Spleen (tissue), 11 donors: ENCODE measurements around the gene RBM24. TPM values are rescaled to one million over a fixed set of nuclear protein-coding genes. Genes with fewer than 3 reads are reported as not detected.

Source experiments
- DNase-seq: peaks from one replicate; pipeline ENCODE4 v3.0.0-alpha.2; 2020
- H3K27ac ChIP-seq, 8 donors: fragments of 200-600 bp; sonication (generic) in 7 of 8; 1 replicate in 4 of 8; 2 replicates in 4 of 8; pipeline versions ENCODE4 v1.5.0 to v1.8.0; 2016 to 2021; ENCODE audit warnings: inconsistent platforms in 4 of 8, mild to moderate bottlenecking in 4 of 8, moderate library complexity in 1 of 8
- H3K27me3 ChIP-seq, 7 donors: fragments of 200-600 bp; sonication (generic) in 6 of 7; replicated peaks in 1 of 7; 1 replicate in 4 of 7; 2 replicates in 3 of 7; pipeline versions ENCODE4 v1.5.0 to v1.8.0; 2016 to 2021; ENCODE audit warnings: inconsistent platforms in 3 of 7, mild to moderate bottlenecking in 1 of 7
- H3K36me3 ChIP-seq, 6 donors: fragments of 200-600 bp; sonication (generic) in 5 of 6; 1 replicate in 4 of 6; 2 replicates in 2 of 6; pipeline versions ENCODE4 v1.5.0 to v1.8.0; 2016 to 2021; ENCODE audit warnings: inconsistent platforms in 2 of 6
- H3K4me1 ChIP-seq, 6 donors: fragments of 200-600 bp; sonication (generic) in 5 of 6; 1 replicate in 3 of 6; 2 replicates in 3 of 6; pipeline versions ENCODE4 v1.5.0 to v1.8.0; 2016 to 2021; ENCODE audit warnings: inconsistent platforms in 3 of 6
- H3K4me3 ChIP-seq, 8 donors: fragments of 200-600 bp; sonication (generic) in 7 of 8; 1 replicate in 4 of 8; 2 replicates in 4 of 8; pipeline versions ENCODE4 v1.5.0 to v1.8.0; 2016 to 2021; ENCODE audit warnings: inconsistent platforms in 4 of 8, mild to moderate bottlenecking in 4 of 8, moderate library complexity in 2 of 8
- H3K9me3 ChIP-seq, 8 donors: fragments of 200-600 bp; sonication (generic) in 7 of 8; 1 replicate in 4 of 8; 2 replicates in 4 of 8; pipeline versions ENCODE4 v1.5.0 to v1.8.0; 2016 to 2021; ENCODE audit warnings: inconsistent platforms in 4 of 8
- CTCF ChIP-seq, 11 experiments: fragments of 200-600 bp in 7 of 11; fragments of 450-650 bp in 4 of 11; sonication (generic) in 4 of 11; IDR thresholded peaks in 8 of 11; conservative IDR thresholded peaks in 3 of 11; 1 replicate in 7 of 11; 2 replicates in 4 of 11; pipeline versions ENCODE4 v1.4.0 to v1.8.0; 2016 to 2021; ENCODE audit warnings: antibody characterized with exemption in 11 of 11, inconsistent platforms in 4 of 11, mild to moderate bottlenecking in 1 of 11
- POLR2A ChIP-seq, 3 donors: fragments of 450-650 bp; IDR thresholded peaks; one replicate each; pipeline ENCODE4 v1.5.1; 2017; ENCODE audit warnings: antibody characterized with exemption in 3 of 3, mild to moderate bottlenecking in 1 of 3
- POLR2AphosphoS5 ChIP-seq, 3 donors: sonication (generic); formaldehyde crosslinking; IDR thresholded peaks; one replicate each; pipeline ENCODE4 v1.5.1; 2017; ENCODE audit warnings: antibody characterized with exemption in 3 of 3
- WGBS, 5 donors: extraction: QIAGEN DNeasy Blood & Tissue Kit in 3 of 5; methylation state at CpG; one replicate each; pipeline versions ENCODE4 v1.1.5 to v1.1.7; 2013 to 2018; 5-methylcytosine and 5-hydroxymethylcytosine counted together
- intact Hi-C: fragments of 100-400 bp; cut with DNase I; formaldehyde crosslinking; loops from one replicate; pipeline ENCODE4 v1.15.0; 2023; ENCODE audit warnings: low total_unique reads
- polyA plus RNA-seq, 3 donors: library from polyadenylated mRNA; stranded (reverse); fragments of 200-250 nt; gene quantifications; one replicate each; pipeline ENCODE4 v1.2.1, GENCODE V29; 2013
- total RNA-seq, 7 donors: library from RNA; depleted of rRNA in 3 of 7; stranded (reverse); fragments of >200 nt in 3 of 7; fragmentation: NEBNext Ultra II Directional in 4 of 7; extraction: Animal tissue kit (Norgen Biotek cat#: 25700) in 4 of 7; gene quantifications; one replicate each; pipeline versions ENCODE4 v1.1.0 to v1.2.1, GENCODE V29; 2016 to 2021
- donor health status: healthy with polysubstance abuse.
- donor health status: DM: no; HTN: no; CAD: no; lungs with moderate emphysema.
- donor health status: DM: no; HTN: no; CAD: no.
- donor health status: Bipolar disorder and iron deficiency.
- donor health status: healthy.
- donor health status: DM: no; HTN: no; CAD: no.
- donor health status: DM: yes; HTN: yes; CAD: no.

Gene RBM24
- total and polyA plus RNA-seq, 10 donors = 0.33 to 1.8 (median 0.88) TPM

GRCh38 chr6:17258749-17259148 lies 22.4 kb upstream of the RBM24 start:
- TF ChIP-seq POLR2A (IDR thresholded peaks at IDR 0.05) = no peak
- no peak for TF ChIP-seq CTCF (IDR thresholded peaks at IDR 0.05 in 8 of 11, conservative IDR thresholded peaks at IDR 0.05 in 3 of 11)
- no peak for TF ChIP-seq POLR2AphosphoS5 (IDR thresholded peaks at IDR 0.05)
- intact Hi-C loops = no loop called here
- H3K4me3 ChIP-seq = no peak overlapping the region
- no peaks in the 10 kb centered on the region for H3K36me3 ChIP-seq
- no peaks in the 10 kb centered on the region for H3K9me3 ChIP-seq
- H3K27me3 ChIP-seq = peaks cover 0 to 13% (median 0%) of the 10 kb centered on the region in 7 donors
- no peak for DNase-seq
- no peaks in the 10 kb centered on the region for H3K4me1 ChIP-seq
- WGBS, 5 donors = 87 to 93% (median 88%) methylated on average over 4 of the region's 4 CpGs
- no peak overlapping the region for H3K27ac ChIP-seq

- intact Hi-C loops = no loop called here
- peaks cover 0 to 3% (median 0%) of the 10 kb centered on the region in 8 donors for H3K9me3 ChIP-seq
- no peaks in the 10 kb centered on the region for H3K36me3 ChIP-seq
- no peak overlapping the region for H3K4me3 ChIP-seq
- H3K27me3 ChIP-seq = peaks cover 0 to 8% (median 0%) of the 10 kb centered on the region in 7 donors
- no peak for DNase-seq
- H3K4me1 ChIP-seq = no peaks in the 10 kb centered on the region
- TF ChIP-seq CTCF (IDR thresholded peaks at IDR 0.05 in 8 of 11, conservative IDR thresholded peaks at IDR 0.05 in 3 of 11) (no peak), POLR2A (IDR thresholded peaks at IDR 0.05) (no peak), POLR2AphosphoS5 (IDR thresholded peaks at IDR 0.05) (no peak)
- no peak overlapping the region for H3K27ac ChIP-seq
These were observed 15.6 kb upstream of the RBM24 start for GRCh38 chr6:17265570-17265969.

GRCh38 chr6:17267566-17267965 lies 13.6 kb upstream of the RBM24 start:
- 78 to 89% (median 81%) methylated on average over 3 of the region's 3 CpGs for WGBS, 5 donors
- Histone ChIP-seq H3K36me3 (no peaks in the 10 kb centered on the region), H3K27ac (no peak overlapping the region), H3K27me3 (no peaks in the 10 kb centered on the region), H3K4me1 (no peaks in the 10 kb centered on the region), H3K4me3 (no peak overlapping the region), H3K9me3 (peaks cover 0 to 3% (median 0%) of the 10 kb centered on the region in 8 donors)
- TF ChIP-seq POLR2AphosphoS5 (IDR thresholded peaks at IDR 0.05) = no peak
- TF ChIP-seq POLR2A (IDR thresholded peaks at IDR 0.05) = no peak
- TF ChIP-seq CTCF (IDR thresholded peaks at IDR 0.05 in 8 of 11, conservative IDR thresholded peaks at IDR 0.05 in 3 of 11) = no peak
- intact Hi-C loops = no loop called here
- no peak for DNase-seq

GRCh38 chr6:17268114-17268513 lies 13.0 kb upstream of the RBM24 start:
- WGBS, 5 donors = 82 to 90% (median 88%) methylated on average over 6 of the region's 6 CpGs
- Histone ChIP-seq H3K27me3 (no peaks in the 10 kb centered on the region), H3K36me3 (no peaks in the 10 kb centered on the region), H3K4me3 (no peak overlapping the region), H3K4me1 (no peaks in the 10 kb centered on the region), H3K27ac (no peak overlapping the region), H3K9me3 (peaks cover 0 to 3% (median 0%) of the 10 kb centered on the region in 8 donors)
- no peak for TF ChIP-seq CTCF (IDR thresholded peaks at IDR 0.05 in 8 of 11, conservative IDR thresholded peaks at IDR 0.05 in 3 of 11)
- TF ChIP-seq POLR2AphosphoS5 (IDR thresholded peaks at IDR 0.05) = no peak
- TF ChIP-seq POLR2A (IDR thresholded peaks at IDR 0.05) = no peak
- intact Hi-C loops = no loop called here
- DNase-seq = no peak
